ENCODE data around the gene BMAL2.
A peak's percentile ranks its signal among the peaks of the same experiment; 100 is the strongest.

Gene BMAL2

GRCh38 chr12:27319848-27320247, 12.8 kb upstream of the BMAL2 start:
- Histone ChIP-seq H3K27me3 (no peaks in the 10 kb centered on the region), H3K4me1 (peaks cover 0 to 10% (median 0%) of the 10 kb centered on the region in 4 donors), H3K4me3 (no peak overlapping the region), H3K9me3 (no peaks in the 10 kb centered on the region), H3K36me3 (peaks cover 79 to 88% (median 83%) of the 10 kb centered on the region in 3 donors), H3K27ac (no peak overlapping the region)
- no peak for DNase-seq
- intact Hi-C loops (cut with DNase I; ENCODE audit: low total_unique reads), result loop anchor here (10.0 kb wide), 1 partner anchor 385 kb away; the partner anchor contains the start of genes FGFR1OP2 and INTS13
- TF ChIP-seq CTCF (IDR thresholded peaks at IDR 0.05), result no peak

- Histone ChIP-seq H3K27me3 (no peaks in the 10 kb centered on the region), H3K9me3 (no peaks in the 10 kb centered on the region), H3K4me3 (no peak overlapping the region), H3K4me1 (peaks cover 0 to 13% (median 0%) of the 10 kb centered on the region in 4 donors), H3K36me3 (peaks cover 51 to 59% (median 58%) of the 10 kb centered on the region in 3 donors), H3K27ac (peak overlapping the region in 1 of 2 donors; percentile 7)
- TF ChIP-seq CTCF (IDR thresholded peaks at IDR 0.05), result no peak
- intact Hi-C loops (cut with DNase I; ENCODE audit: low total_unique reads), result no loop called here
- DNase-seq, result no peak
Observed at GRCh38 chr12:27324530-27324929, 8.1 kb upstream of the BMAL2 start.

- H3K27me3 ChIP-seq, result no peaks in the 10 kb centered on the region
- peaks cover 8 to 20% (median 16%) of the 10 kb centered on the region in 3 donors for H3K36me3 ChIP-seq
- intact Hi-C loops (cut with DNase I; ENCODE audit: low total_unique reads), result no loop called here
- TF ChIP-seq CTCF (IDR thresholded peaks at IDR 0.05), result no peak
- no peak for DNase-seq
- no peak overlapping the region for H3K4me3 ChIP-seq
- peaks cover 0 to 40% (median 18%) of the 10 kb centered on the region in 4 donors for H3K4me1 ChIP-seq
- peak overlapping the region in 1 of 2 donors; percentile 42 for H3K27ac ChIP-seq
- no peaks in the 10 kb centered on the region for H3K9me3 ChIP-seq
Observed at GRCh38 chr12:27330846-27331245, 1.8 kb upstream of the BMAL2 start.

GRCh38 chr12:27331291-27331926, 1.2 kb upstream of the BMAL2 start:
- peaks cover 0 to 40% (median 18%) of the 10 kb centered on the region in 4 donors for H3K4me1 ChIP-seq
- H3K27ac ChIP-seq, result peak overlapping the region; percentile 19 to 42
- DNase-seq, result no peak
- TF ChIP-seq CTCF (IDR thresholded peaks at IDR 0.05), result no peak
- intact Hi-C loops (cut with DNase I; ENCODE audit: low total_unique reads), result no loop called here
- H3K27me3 ChIP-seq, result no peaks in the 10 kb centered on the region
- H3K4me3 ChIP-seq, result peak overlapping the region in 1 of 2 donors; percentile 77
- no peaks in the 10 kb centered on the region for H3K9me3 ChIP-seq
- peaks cover 2 to 15% (median 11%) of the 10 kb centered on the region in 3 donors for H3K36me3 ChIP-seq

GRCh38 chr12:27331927-27332324, 710 bp upstream of the BMAL2 start:
- H3K27ac ChIP-seq, result peak overlapping the region; percentile 19 to 42
- H3K27me3 ChIP-seq, result no peaks in the 10 kb centered on the region
- intact Hi-C loops (cut with DNase I; ENCODE audit: low total_unique reads), result no loop called here
- no peak for DNase-seq
- H3K9me3 ChIP-seq, result no peaks in the 10 kb centered on the region
- TF ChIP-seq CTCF (IDR thresholded peaks at IDR 0.05), result no peak
- peak overlapping the region; percentile 66 to 77 for H3K4me3 ChIP-seq
- H3K4me1 ChIP-seq, result peaks cover 0 to 40% (median 18%) of the 10 kb centered on the region in 4 donors
- peaks cover 0 to 10% (median 6%) of the 10 kb centered on the region in 3 donors for H3K36me3 ChIP-seq
